NCI-H774 (cell line): ENCODE results near the gene ADI1.
"Not testable (repeated sequence)": the region's sequence is repeated elsewhere in the genome, so short reads cannot be mapped to it uniquely, and the experiment has no call there.

Source experiments
- DNase-seq: peaks from one replicate; lab custom pipeline; 2025; lab: John Stamatoyannopoulos, UW

The ADI1 gene

DNA sequence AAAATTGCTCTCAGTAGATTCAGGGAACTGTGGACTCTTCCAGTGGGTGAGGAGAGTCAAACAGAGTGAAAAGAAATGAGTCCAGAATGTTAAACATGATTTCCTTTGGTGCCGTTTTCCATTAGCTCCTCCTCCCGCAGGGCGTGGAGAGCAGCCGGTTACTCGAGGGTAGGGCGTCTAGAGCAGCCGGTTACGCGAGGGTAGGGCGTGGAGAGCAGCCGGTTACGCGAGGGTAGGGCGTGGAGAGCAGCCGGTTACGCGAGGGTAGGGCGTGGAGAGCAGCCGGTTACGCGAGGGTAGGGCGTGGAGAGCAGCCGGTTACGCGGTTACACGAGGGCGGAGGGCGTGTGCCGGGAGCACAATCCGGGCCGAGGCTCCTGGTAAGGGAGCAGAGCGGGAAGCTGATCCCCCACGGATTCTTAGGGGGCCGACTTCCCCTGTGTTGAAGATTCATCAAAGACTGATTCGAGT is 70.9 kb downstream of the ADI1 start:
- not testable (repeated sequence) for DNase-seq

DNA sequence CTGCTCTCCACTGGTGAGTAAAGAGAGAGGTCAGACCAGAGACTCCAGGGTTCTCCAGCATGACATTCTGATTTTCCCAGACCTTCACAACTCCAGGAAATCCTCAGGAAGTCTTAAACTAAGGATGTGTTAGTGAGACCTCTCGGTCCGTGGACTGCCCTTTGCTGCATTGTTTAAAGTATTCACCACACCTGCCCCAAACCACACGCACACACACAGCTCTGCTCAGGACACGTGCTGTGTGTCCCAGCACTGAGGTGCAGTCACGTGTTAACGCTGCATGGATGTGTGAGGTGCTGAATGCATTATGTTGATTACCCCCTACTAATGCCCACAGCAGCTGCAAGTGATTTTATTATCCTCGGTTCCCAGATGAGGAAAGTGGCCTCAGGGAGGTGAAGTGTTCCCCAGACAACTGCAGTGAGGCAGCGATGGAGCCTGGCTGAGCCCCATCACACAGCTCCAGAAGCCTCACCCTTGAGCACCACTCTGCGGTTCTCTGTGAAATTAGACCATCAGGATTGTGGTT is 71.5 kb downstream of the ADI1 start:
- DNase-seq = no peak
